ENCODE measurements around the gene CCDC187.

- no peak for TF ChIP-seq ZNF274 (IDR thresholded peaks at IDR 0.05; ENCODE audit: low read depth, low read length)
- no peak for TF ChIP-seq SUZ12 (IDR thresholded peaks at IDR 0.05; ENCODE audit: extremely low read depth, insufficient read depth, insufficient read length)
Measured at GRCh38 chr9:136326061-136326760, 22.3 kb upstream of the CCDC187 start.

Measured in NT2/D1 (cell line).